Trophoblast cell (in vitro differentiated cells and primary cell): ENCODE results near the gene LRMDA.
A peak's percentile ranks its signal among the peaks of the same experiment; 100 is the strongest.

ENCODE experiments used
- DNase-seq, 2 donors: peaks; one replicate each; pipeline ENCODE4 v3.0.0-alpha.2; 2016
- H2AFZ ChIP-seq: 2 replicates; pipeline ENCODE4 v1.6.1; 2013; ENCODE audit warnings: low read length, moderate library complexity, mild to moderate bottlenecking; ENCODE audit not compliant: insufficient read depth, poor library complexity
- H2AK5ac ChIP-seq: 2 replicates; pipeline ENCODE4 v1.6.1; 2013; ENCODE audit warnings: mild to moderate bottlenecking, low read length
- H2BK120ac ChIP-seq: 2 replicates; pipeline ENCODE4 v1.6.1; 2013; ENCODE audit warnings: low read length, mild to moderate bottlenecking, moderate library complexity; ENCODE audit not compliant: insufficient read depth, poor library complexity
- H2BK12ac ChIP-seq: 2 replicates; pipeline ENCODE4 v1.6.1; 2013; ENCODE audit warnings: mild to moderate bottlenecking, low read length, moderate library complexity
- H2BK5ac ChIP-seq: 2 replicates; pipeline ENCODE4 v1.6.1; 2013; ENCODE audit warnings: low read length, low read depth, moderate library complexity, mild to moderate bottlenecking; ENCODE audit not compliant: poor library complexity
- H3K14ac ChIP-seq: 2 replicates; pipeline ENCODE4 v1.6.1; 2013; ENCODE audit warnings: mild to moderate bottlenecking, low read length
- H3K18ac ChIP-seq: 2 replicates; pipeline ENCODE4 v1.6.1; 2013; ENCODE audit warnings: mild to moderate bottlenecking, low read length
- H3K23ac ChIP-seq: 2 replicates; pipeline ENCODE4 v1.6.1; 2013; ENCODE audit warnings: low read length
- H3K27ac ChIP-seq: 2 replicates; pipeline ENCODE4 v1.5.1; 2013; ENCODE audit warnings: low read depth, mild to moderate bottlenecking, inconsistent platforms, low read length, moderate library complexity
- H3K27me3 ChIP-seq: 2 replicates; pipeline ENCODE4 v1.6.1; 2013; ENCODE audit warnings: inconsistent platforms, mild to moderate bottlenecking, low read length, moderate library complexity; ENCODE audit not compliant: insufficient read depth
- H3K36me3 ChIP-seq, 2 experiments: 1 replicate in 1 of 2; 2 replicates in 1 of 2; pipeline ENCODE4 v1.6.1; 2013; ENCODE audit warnings: low read length in 2 of 2, mild to moderate bottlenecking in 2 of 2, moderate library complexity in 1 of 2; ENCODE audit not compliant: insufficient read depth in 2 of 2, control insufficient read depth in 1 of 2
- H3K4ac ChIP-seq: 2 replicates; pipeline ENCODE4 v1.6.1; 2013; ENCODE audit warnings: low read depth, mild to moderate bottlenecking, low read length, moderate library complexity
- H3K4me1 ChIP-seq, 2 experiments: 1 replicate in 1 of 2; 2 replicates in 1 of 2; pipeline ENCODE4 v1.6.1; 2013; ENCODE audit warnings: low read length in 2 of 2, mild to moderate bottlenecking in 2 of 2, moderate library complexity in 1 of 2; ENCODE audit not compliant: insufficient read depth in 2 of 2, control insufficient read depth in 1 of 2
- H3K4me2 ChIP-seq: 2 replicates; pipeline ENCODE4 v1.6.1; 2013; ENCODE audit warnings: inconsistent platforms, mild to moderate bottlenecking, low read length, moderate library complexity
- H3K4me3 ChIP-seq: 2 replicates; pipeline ENCODE4 v1.5.1; 2013; ENCODE audit warnings: mild to moderate bottlenecking, low read depth, low read length, inconsistent platforms
- H3K79me1 ChIP-seq: one replicate; pipeline ENCODE4 v1.6.1; 2013; ENCODE audit warnings: low read length
- H3K79me2 ChIP-seq: 2 replicates; pipeline ENCODE4 v1.6.1; 2013; ENCODE audit warnings: low read length, mild to moderate bottlenecking; ENCODE audit not compliant: control insufficient read depth, insufficient read depth, poor library complexity
- H3K9ac ChIP-seq: 2 replicates; pipeline ENCODE4 v1.6.1; 2013; ENCODE audit warnings: mild to moderate bottlenecking, low read length
- H3K9me3 ChIP-seq: 2 replicates; pipeline ENCODE4 v1.6.1; 2013; ENCODE audit warnings: low read depth, mild to moderate bottlenecking, control low read depth, inconsistent platforms, low read length; ENCODE audit not compliant: insufficient read depth
- H4K12ac ChIP-seq: 2 replicates; pipeline ENCODE4 v1.6.1; 2013; ENCODE audit warnings: low read depth, mild to moderate bottlenecking, low read length, moderate library complexity
- H4K8ac ChIP-seq: 2 replicates; pipeline ENCODE4 v1.6.1; 2013; ENCODE audit warnings: low read depth, mild to moderate bottlenecking, low read length, moderate library complexity
- H4K91ac ChIP-seq: one replicate; pipeline ENCODE4 v1.6.1; 2013; ENCODE audit warnings: low read depth, mild to moderate bottlenecking, low read length, moderate library complexity
- WGBS: extraction: QIAGEN DNeasy Blood & Tissue Kit; methylation state at CpG from one replicate; pipeline ENCODE4 v1.1.7; 2013; ENCODE audit warnings: missing lambda C conversion rate; ENCODE audit not compliant: insufficient read length, insufficient coverage; ENCODE audit errors: extremely low coverage; 5-methylcytosine and 5-hydroxymethylcytosine counted together

LRMDA gene

GRCh38 chr10:75398692-75399460, 32.5 kb upstream of the LRMDA start:
- Histone ChIP-seq H2AFZ (no peak overlapping the region), H4K91ac (peak overlapping the region; percentile 2), H3K9ac (peak overlapping the region; percentile 57), H3K36me3 (peaks cover 14 to 15% of the 10 kb centered on the region in 2 experiments), H3K4me2 (peak overlapping the region; percentile 76), H3K14ac (peak overlapping the region; percentile 10), H3K79me1 (peaks cover 51% of the 10 kb centered on the region), H3K27ac (no peak overlapping the region), H2BK12ac (peak overlapping the region; percentile 18), H3K27me3 (peaks cover 41% of the 10 kb centered on the region), H2BK5ac (no peak overlapping the region), H4K8ac (peak overlapping the region; percentile 36), H3K4me1 (peaks cover 27 to 28% of the 10 kb centered on the region in 2 experiments), H4K12ac (no peak overlapping the region), H3K79me2 (peaks cover 26% of the 10 kb centered on the region), H2AK5ac (no peak overlapping the region), H3K4me3 (peak overlapping the region; percentile 98), H3K4ac (peak overlapping the region; percentile 65), H2BK120ac (no peak overlapping the region), H3K18ac (peak overlapping the region; percentile 24), H3K9me3 (peaks cover 5% of the 10 kb centered on the region), H3K23ac (no peak overlapping the region)
- no CpG with 5 or more reads among the region's 76 CpGs for WGBS
- no peak for DNase-seq

- Histone ChIP-seq H4K8ac (peak overlapping the region; percentile 80), H3K79me2 (peaks cover 26% of the 10 kb centered on the region), H2AK5ac (no peak overlapping the region), H3K9ac (peak overlapping the region; percentile 30), H4K12ac (no peak overlapping the region), H3K36me3 (peaks cover 14 to 15% of the 10 kb centered on the region in 2 experiments), H2AFZ (peak overlapping the region; percentile 27), H3K4me3 (peak overlapping the region; percentile 98), H3K4me1 (peaks cover 28 to 33% of the 10 kb centered on the region in 2 experiments), H3K79me1 (peaks cover 57% of the 10 kb centered on the region), H3K14ac (peak overlapping the region; percentile 78), H3K9me3 (peaks cover 5% of the 10 kb centered on the region), H3K4ac (peak overlapping the region; percentile 26), H2BK5ac (no peak overlapping the region), H3K27ac (no peak overlapping the region), H2BK12ac (peak overlapping the region; percentile 32), H3K4me2 (peak overlapping the region; percentile 80), H3K23ac (no peak overlapping the region), H4K91ac (peak overlapping the region; percentile 3), H3K18ac (peak overlapping the region; percentile 58), H2BK120ac (peak overlapping the region; percentile 20), H3K27me3 (peaks cover 46% of the 10 kb centered on the region)
- no CpG with 5 or more reads among the region's 71 CpGs for WGBS
- DNase-seq = peak; percentile 23 to 46
These were observed 31.8 kb upstream of the LRMDA start for GRCh38 chr10:75399461-75400162.

- Histone ChIP-seq H2AFZ (peak overlapping the region; percentile 27), H2BK5ac (peak overlapping the region; percentile 38), H3K36me3 (peaks cover 14 to 15% of the 10 kb centered on the region in 2 experiments), H4K8ac (peak overlapping the region; percentile 80), H3K4me3 (peak overlapping the region; percentile 98), H3K14ac (peak overlapping the region; percentile 65), H3K9ac (peak overlapping the region; percentile 84), H3K9me3 (peaks cover 5% of the 10 kb centered on the region), H4K91ac (peak overlapping the region; percentile 53), H3K4ac (peak overlapping the region; percentile 60), H3K27ac (no peak overlapping the region), H4K12ac (peak overlapping the region; percentile 21), H2BK120ac (peak overlapping the region; percentile 1), H3K4me1 (peaks cover 28 to 39% of the 10 kb centered on the region in 2 experiments), H2BK12ac (peak overlapping the region; percentile 16), H3K23ac (no peak overlapping the region), H3K27me3 (peaks cover 51% of the 10 kb centered on the region), H2AK5ac (peak overlapping the region; percentile 37), H3K4me2 (peak overlapping the region; percentile 80), H3K18ac (peak overlapping the region; percentile 58), H3K79me1 (peaks cover 58% of the 10 kb centered on the region), H3K79me2 (peaks cover 26% of the 10 kb centered on the region)
- DNase-seq = no peak
- WGBS = no CpG with 5 or more reads among the region's 39 CpGs
These were observed 31.2 kb upstream of the LRMDA start for GRCh38 chr10:75400163-75400770.
